ENCODE measurements around the gene PLCL1.

Gene PLCL1

GRCh38 chr2:198136142-198136541 lies 331.7 kb downstream of the PLCL1 start:
- DNase-seq (ENCODE audit: extremely low spot score), result no peak
- POLR2A ChIA-PET, result no interaction called here
- TF ChIP-seq SUZ12 (IDR thresholded peaks at IDR 0.05) (no peak), PKNOX1 (IDR thresholded peaks at IDR 0.05) (no peak), TARDBP (IDR thresholded peaks at IDR 0.05) (no peak), LEF1 (IDR thresholded peaks at IDR 0.05; ENCODE audit: borderline replicate concordance) (no peak), ARNT (IDR thresholded peaks at IDR 0.05) (no peak), CTBP1 (IDR thresholded peaks at IDR 0.05; ENCODE audit: borderline replicate concordance) (no peak), L3MBTL2 (conservative IDR thresholded peaks at IDR 0.05) (no peak), HDGF (IDR thresholded peaks at IDR 0.05; ENCODE audit: borderline replicate concordance) (no peak), BHLHE40 (IDR thresholded peaks at IDR 0.05; ENCODE audit: borderline replicate concordance) (no peak)
- CTCF ChIA-PET, result no interaction called here

DNA sequence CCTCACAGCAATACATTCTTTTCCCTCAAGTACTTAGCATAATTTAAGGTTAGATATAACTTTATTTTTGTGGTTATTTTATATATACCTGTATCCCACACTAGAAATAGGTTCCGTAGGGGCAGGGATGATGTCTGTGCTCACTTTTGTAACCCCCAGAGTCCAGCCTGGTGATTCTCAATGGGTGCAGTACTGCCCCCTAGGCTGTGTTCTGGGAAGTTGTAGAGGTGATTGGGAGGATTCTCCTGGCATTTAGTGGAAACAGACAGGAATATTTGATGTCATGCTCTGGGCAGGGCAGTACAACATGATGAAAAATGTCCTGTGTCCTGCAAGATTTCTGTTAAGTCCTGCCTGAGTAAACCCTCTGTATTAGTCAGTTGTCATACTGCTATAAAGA lies 333.3 kb downstream of the PLCL1 start:
- no peak for TF ChIP-seq TARDBP (IDR thresholded peaks at IDR 0.05)
- no peak for TF ChIP-seq HDGF (IDR thresholded peaks at IDR 0.05; ENCODE audit: borderline replicate concordance)
- no peak for TF ChIP-seq FOXA1 (IDR thresholded peaks at IDR 0.05)
- no peak for TF ChIP-seq CTBP1 (IDR thresholded peaks at IDR 0.05; ENCODE audit: borderline replicate concordance)
- ChIA-PET CTCF (no interaction called here), POLR2A (no interaction called here)
- no peak for DNase-seq (ENCODE audit: extremely low spot score)

- ChIA-PET POLR2A (no interaction called here), CTCF (no interaction called here)
Measured at GRCh38 chr2:198141726-198142125, 337.3 kb downstream of the PLCL1 start.

GRCh38 chr2:198143156-198143555 lies 338.8 kb downstream of the PLCL1 start:
- no peak for TF ChIP-seq LEF1 (IDR thresholded peaks at IDR 0.05; ENCODE audit: borderline replicate concordance)
- TF ChIP-seq ELF4 (IDR thresholded peaks at IDR 0.05), result no peak
- TF ChIP-seq NFRKB (IDR thresholded peaks at IDR 0.05), result no peak
- no peak for TF ChIP-seq FOXA1 (IDR thresholded peaks at IDR 0.05)
- TF ChIP-seq PKNOX1 (IDR thresholded peaks at IDR 0.05), result no peak
- TF ChIP-seq FOXK2 (IDR thresholded peaks at IDR 0.05), result no peak
- no peak for TF ChIP-seq BHLHE40 (IDR thresholded peaks at IDR 0.05; ENCODE audit: borderline replicate concordance)
- TF ChIP-seq ARNT (IDR thresholded peaks at IDR 0.05), result no peak
- TF ChIP-seq TARDBP (IDR thresholded peaks at IDR 0.05), result no peak
- no peak for TF ChIP-seq SUZ12 (IDR thresholded peaks at IDR 0.05)
- TF ChIP-seq HDGF (IDR thresholded peaks at IDR 0.05; ENCODE audit: borderline replicate concordance), result no peak
- ChIA-PET CTCF (no interaction called here), POLR2A (no interaction called here)
- DNase-seq (ENCODE audit: extremely low spot score), result no peak

More at GRCh38 chr2:198141726-198142125, 337.3 kb downstream of the PLCL1 start:
- no peak for DNase-seq (ENCODE audit: extremely low spot score)
- TF ChIP-seq SUZ12 (IDR thresholded peaks at IDR 0.05) (no peak), ZNF384 (IDR thresholded peaks at IDR 0.05) (no peak), FOXA1 (IDR thresholded peaks at IDR 0.05) (no peak), FOXM1 (IDR thresholded peaks at IDR 0.05; ENCODE audit: borderline replicate concordance) (no peak), NFRKB (IDR thresholded peaks at IDR 0.05) (no peak), TARDBP (IDR thresholded peaks at IDR 0.05) (no peak), HDGF (IDR thresholded peaks at IDR 0.05; ENCODE audit: borderline replicate concordance) (no peak)

DNA sequence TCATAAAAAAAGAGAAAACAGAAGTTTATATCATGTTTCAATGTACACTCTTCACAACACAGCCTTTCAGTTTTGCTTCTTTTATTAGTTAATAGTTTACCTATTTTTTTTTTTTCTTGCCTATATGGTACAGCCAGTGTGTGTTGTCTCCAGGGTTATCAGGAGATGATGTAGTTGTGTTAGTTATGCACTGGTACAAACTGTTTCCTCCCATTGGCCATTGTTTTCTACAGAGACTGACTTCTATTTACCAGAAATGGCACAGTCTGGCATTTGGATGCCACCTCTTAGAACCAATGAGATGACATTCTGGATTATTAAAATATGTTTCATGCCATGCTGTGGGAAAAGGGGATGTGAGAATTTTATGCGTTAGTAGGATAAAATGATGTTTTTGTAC lies 339.4 kb downstream of the PLCL1 start:
- TF ChIP-seq HDGF (IDR thresholded peaks at IDR 0.05; ENCODE audit: borderline replicate concordance) (no peak), ELF4 (IDR thresholded peaks at IDR 0.05) (no peak)
- POLR2A ChIA-PET, result no interaction called here
- CTCF ChIA-PET, result no interaction called here
- DNase-seq (ENCODE audit: extremely low spot score), result no peak

DNA sequence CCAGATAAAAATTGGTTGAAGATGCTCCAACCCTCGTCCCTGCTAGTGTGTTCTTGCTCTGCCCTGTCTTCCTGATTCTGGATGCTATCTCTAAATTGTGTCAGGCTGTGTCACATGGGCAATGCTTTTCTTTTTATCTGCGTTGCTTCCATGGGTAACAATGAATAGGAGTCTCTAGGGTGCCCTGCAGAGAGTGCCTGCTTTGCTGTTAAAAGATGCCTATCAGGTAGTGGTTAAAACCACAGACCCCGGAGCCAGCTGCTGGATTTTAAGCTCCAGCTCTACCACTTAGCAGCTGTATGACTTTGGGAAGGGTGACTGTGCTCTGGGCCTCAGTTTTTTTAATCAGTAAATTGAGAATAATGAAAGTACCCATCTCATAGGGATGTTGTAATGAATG lies 340.3 kb downstream of the PLCL1 start:
- POLR2A ChIA-PET, result no interaction called here
- TF ChIP-seq SUZ12 (IDR thresholded peaks at IDR 0.05) (no peak), ZNF384 (IDR thresholded peaks at IDR 0.05) (no peak)
- DNase-seq (ENCODE audit: extremely low spot score), result no peak
- CTCF ChIA-PET, result interaction anchor here (1.7 kb wide), 1 partner anchor 10 kb away, joined by 6 read pairs; no protein-coding TSS in a partner anchor

DNA sequence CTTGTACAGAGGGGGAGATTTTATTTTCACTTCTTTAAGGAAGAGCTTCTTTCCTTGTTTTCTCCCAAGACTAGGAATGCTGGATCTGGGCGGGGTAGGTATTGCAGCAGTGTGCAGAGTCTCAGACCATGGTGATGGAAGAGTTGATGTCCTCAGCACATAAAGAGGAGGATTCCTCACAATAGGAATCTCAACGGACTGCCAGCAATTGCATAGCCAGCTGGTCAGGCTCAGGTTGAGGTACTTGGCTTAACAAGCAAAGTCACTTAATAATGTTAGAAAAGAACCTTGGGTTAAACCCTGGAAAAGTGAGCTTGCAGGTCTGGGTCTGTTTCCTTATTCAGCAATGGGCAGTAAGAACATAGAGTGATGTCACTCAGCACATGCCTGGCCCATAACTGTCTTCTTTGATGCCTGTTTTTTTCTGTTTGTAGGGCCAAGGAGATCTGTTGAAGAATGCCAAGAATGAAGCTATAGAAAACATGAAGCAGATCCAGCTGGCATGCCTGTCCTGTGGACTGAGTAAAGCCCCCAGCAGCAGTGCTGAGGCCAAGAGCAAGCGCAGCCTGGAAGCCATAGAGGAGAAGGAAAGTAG lies 342.1 kb downstream of the PLCL1 start:
- CTCF ChIA-PET, result interaction anchor here (0.6 to 1.7 kb wide), 2 partner anchors 9 to 1593 kb away, joined by 3 to 6 read pairs; no protein-coding TSS in a partner anchor
- POLR2A ChIA-PET, result no interaction called here

More for the DNA sequence above, 342.1 kb downstream of the PLCL1 start:
- no peak for TF ChIP-seq TARDBP (IDR thresholded peaks at IDR 0.05)
- no peak for TF ChIP-seq FOXA1 (IDR thresholded peaks at IDR 0.05)
- TF ChIP-seq HDGF (IDR thresholded peaks at IDR 0.05; ENCODE audit: borderline replicate concordance), result no peak
- no peak for TF ChIP-seq BHLHE40 (IDR thresholded peaks at IDR 0.05; ENCODE audit: borderline replicate concordance)
- TF ChIP-seq PKNOX1 (IDR thresholded peaks at IDR 0.05), result no peak
- no peak for TF ChIP-seq FOXM1 (IDR thresholded peaks at IDR 0.05; ENCODE audit: borderline replicate concordance)
- no peak for TF ChIP-seq ARNT (IDR thresholded peaks at IDR 0.05)
- no peak for TF ChIP-seq SP1 (IDR thresholded peaks at IDR 0.05)
- TF ChIP-seq ELF4 (IDR thresholded peaks at IDR 0.05), result no peak
- TF ChIP-seq CTBP1 (IDR thresholded peaks at IDR 0.05; ENCODE audit: borderline replicate concordance), result no peak
- TF ChIP-seq LEF1 (IDR thresholded peaks at IDR 0.05; ENCODE audit: borderline replicate concordance), result no peak
- no peak for TF ChIP-seq L3MBTL2 (conservative IDR thresholded peaks at IDR 0.05)
- TF ChIP-seq ZNF384 (IDR thresholded peaks at IDR 0.05), result no peak
- no peak for TF ChIP-seq SUZ12 (IDR thresholded peaks at IDR 0.05)
- TF ChIP-seq NFRKB (IDR thresholded peaks at IDR 0.05), result no peak
- TF ChIP-seq FOXK2 (IDR thresholded peaks at IDR 0.05), result no peak
- DNase-seq (ENCODE audit: extremely low spot score), result no peak
